Measurements from ENCODE around the gene EFHB.
A peak's percentile ranks its signal among the peaks of the same experiment; 100 is the strongest.
"Not testable (repeated sequence)": the region's sequence is repeated elsewhere in the genome, so short reads cannot be mapped to it uniquely, and the experiment has no call there.

EFHB gene

GRCh38 chr3:19934098-19934566, at the start of gene EFHB:
Gene EFHB, minus strand, starts transcription at chr3:19934217. Its CDS starts 199 bp downstream, at chr3:19934018.
- DNase-seq, result no peak

- no peak for DNase-seq
Measured at GRCh38 chr3:19972054-19972453, 38.0 kb upstream of the EFHB start.

- DNase-seq, result no peak
Measured at GRCh38 chr3:19970327-19970726, 36.3 kb upstream of the EFHB start.

GRCh38 chr3:19967812-19968211, 33.8 kb upstream of the EFHB start:
- no peak for DNase-seq

GRCh38 chr3:19967208-19967607, 33.2 kb upstream of the EFHB start:
- no peak for DNase-seq

- DNase-seq, result no peak
Measured at GRCh38 chr3:19961960-19962359, 27.9 kb upstream of the EFHB start.

- DNase-seq, result no peak
Measured at GRCh38 chr3:19960696-19961095, 26.7 kb upstream of the EFHB start.

- no peak for DNase-seq
Measured at GRCh38 chr3:19959505-19959904, 25.5 kb upstream of the EFHB start.

- DNase-seq, result not testable (repeated sequence)
Measured at GRCh38 chr3:19957354-19957753, 23.3 kb upstream of the EFHB start.

- no peak for DNase-seq
Measured at GRCh38 chr3:19954676-19955075, 20.7 kb upstream of the EFHB start.

- DNase-seq, result no peak
Measured at GRCh38 chr3:19950316-19950715, 16.3 kb upstream of the EFHB start.

GRCh38 chr3:19948226-19948591, 14.2 kb upstream of the EFHB start:
- DNase-seq, result no peak

- peak; percentile 52 for DNase-seq
Measured at GRCh38 chr3:19947549-19948225, 13.7 kb upstream of the EFHB start.

- peak; percentile 97 for DNase-seq
Measured at GRCh38 chr3:19946832-19947548, 13.0 kb upstream of the EFHB start, which contains the start of gene RAB5A. Gene RAB5A, plus strand, starts transcription at chr3:19947097. Its CDS starts 3,802 bp downstream, at chr3:19950899.

GRCh38 chr3:19945969-19946831, 12.2 kb upstream of the EFHB start:
- DNase-seq, result no peak

GRCh38 chr3:19945534-19945933, 11.5 kb upstream of the EFHB start:
- no peak for DNase-seq

GRCh38 chr3:19940643-19941042, 6.6 kb upstream of the EFHB start:
- DNase-seq, result no peak

GRCh38 chr3:19938295-19938627, 4.2 kb upstream of the EFHB start:
- no peak for DNase-seq

GRCh38 chr3:19937459-19938294, 3.7 kb upstream of the EFHB start:
- no peak for DNase-seq

GRCh38 chr3:19932422-19932821, 1.6 kb downstream of the EFHB start:
- DNase-seq, result no peak

- no peak for DNase-seq
Measured at GRCh38 chr3:19931767-19932188, 2.2 kb downstream of the EFHB start.

GRCh38 chr3:19931180-19931692, 2.8 kb downstream of the EFHB start:
- peak; percentile 42 for DNase-seq
